GM10248 (cell line): ENCODE results near the gene VANGL2.

Experiments
- CTCF ChIA-PET: fragments of 300-600 bp; sonication (Branson Sonifier 250); formaldehyde crosslinking; extraction: SDS; loops from one replicate; lab custom pipeline; 2021; ENCODE audit warnings: antibody characterized with exemption; lab: Yijun Ruan, JAX
- POLR2A ChIA-PET: fragments of 350-650 bp; sonication (Branson Sonifier 250); formaldehyde crosslinking; extraction: SDS; loops from one replicate; lab custom pipeline; 2020; ENCODE audit warnings: antibody characterized with exemption; lab: Yijun Ruan, JAX
- DNase-seq: peaks from one replicate; pipeline ENCODE4 v3.0.0; 2012; ENCODE audit errors: extremely low spot score
- CTCF ChIP-seq: IDR thresholded peaks from 2 replicates; pipeline ENCODE4 v1.5.1; 2012; ENCODE audit warnings: mild to moderate bottlenecking, low read depth; ENCODE audit errors: extremely low read depth, missing control alignments, control extremely low read depth

The VANGL2 gene

GRCh38 chr1:160367516-160367900, 32.9 kb upstream of the VANGL2 start:
- ChIA-PET CTCF (interaction anchor here (1.3 to 9.5 kb wide), 6 partner anchors 9 to 282 kb away, joined by 3 to 78 read pairs (median 5); no protein-coding TSS in a partner anchor), POLR2A (no interaction called here)
- no peak for DNase-seq
- TF ChIP-seq CTCF: no peak

GRCh38 chr1:160367934-160368923, 32.1 kb upstream of the VANGL2 start:
- DNase-seq: no peak
- CTCF ChIA-PET: interaction anchor here (0.9 to 9.5 kb wide), 9 partner anchors 9 to 290 kb away, joined by 3 to 78 read pairs (median 4); no protein-coding TSS in a partner anchor

DNA sequence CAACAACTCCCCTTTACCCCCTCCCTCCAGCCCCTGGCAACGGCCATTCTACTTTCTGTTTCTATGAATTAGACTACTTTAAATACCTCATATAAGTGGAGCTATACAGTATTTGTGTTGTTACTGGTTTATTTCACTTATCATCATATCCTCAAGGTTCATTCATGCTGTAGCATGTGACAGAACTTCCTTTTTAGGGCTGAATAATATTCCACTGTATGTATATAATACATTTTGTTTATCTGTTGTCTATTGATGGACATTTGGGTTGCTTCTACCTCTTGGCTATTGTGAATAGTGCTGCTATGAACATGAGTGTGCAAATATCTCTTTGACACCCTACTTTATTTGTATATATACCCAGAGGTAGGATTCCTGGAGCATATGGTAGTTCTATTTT, 31.3 kb upstream of the VANGL2 start:
- TF ChIP-seq CTCF: no peak
- ChIA-PET CTCF (interaction anchor here (0.9 to 9.5 kb wide), 5 partner anchors 8 to 291 kb away, joined by 3 to 78 read pairs (median 4); no protein-coding TSS in a partner anchor), POLR2A (no interaction called here)
- no peak for DNase-seq

More at GRCh38 chr1:160367934-160368923, 32.1 kb upstream of the VANGL2 start:
- POLR2A ChIA-PET: no interaction called here
- TF ChIP-seq CTCF: no peak

GRCh38 chr1:160370561-160371345, 29.6 kb upstream of the VANGL2 start:
- ChIA-PET CTCF (interaction anchor here (1.2 to 2.2 kb wide), 4 partner anchors 22 to 270 kb away, joined by 4 to 7 read pairs (median 4); no protein-coding TSS in a partner anchor), POLR2A (no interaction called here)
- no peak for DNase-seq
- TF ChIP-seq CTCF: no peak

GRCh38 chr1:160371346-160371631, 29.1 kb upstream of the VANGL2 start:
- no peak for TF ChIP-seq CTCF
- no peak for DNase-seq
- ChIA-PET POLR2A (no interaction called here), CTCF (interaction anchor here (1.2 to 2.2 kb wide), 6 partner anchors 15 to 270 kb away, joined by 3 to 7 read pairs (median 4); no protein-coding TSS in a partner anchor)

DNA sequence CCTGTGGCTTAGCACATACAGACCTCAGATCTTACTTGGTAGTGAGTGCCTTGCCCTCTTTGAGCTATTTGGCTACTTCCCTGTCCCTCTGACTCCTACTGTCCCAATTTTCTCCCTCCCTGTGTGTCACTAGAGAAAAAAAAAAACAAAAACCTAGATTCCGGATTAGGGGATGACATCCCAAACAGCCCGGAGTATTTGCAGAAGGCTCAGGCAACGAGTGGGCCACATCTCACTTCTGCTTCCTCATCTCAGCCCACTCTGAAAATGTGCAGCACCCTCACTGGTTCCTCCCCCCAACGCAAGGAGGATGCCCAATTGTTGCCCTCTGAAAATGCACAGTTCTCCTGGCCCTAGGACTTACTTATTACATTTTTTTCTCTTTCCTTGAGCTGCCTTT, 28.6 kb upstream of the VANGL2 start:
- ChIA-PET POLR2A (no interaction called here), CTCF (interaction anchor here (1.1 to 2.2 kb wide), 6 partner anchors 15 to 271 kb away, joined by 3 to 7 read pairs (median 4); no protein-coding TSS in a partner anchor)
- TF ChIP-seq CTCF: no peak
- DNase-seq: no peak
